ENCODE measurements around the gene PSME3IP1.

Gene PSME3IP1

DNA sequence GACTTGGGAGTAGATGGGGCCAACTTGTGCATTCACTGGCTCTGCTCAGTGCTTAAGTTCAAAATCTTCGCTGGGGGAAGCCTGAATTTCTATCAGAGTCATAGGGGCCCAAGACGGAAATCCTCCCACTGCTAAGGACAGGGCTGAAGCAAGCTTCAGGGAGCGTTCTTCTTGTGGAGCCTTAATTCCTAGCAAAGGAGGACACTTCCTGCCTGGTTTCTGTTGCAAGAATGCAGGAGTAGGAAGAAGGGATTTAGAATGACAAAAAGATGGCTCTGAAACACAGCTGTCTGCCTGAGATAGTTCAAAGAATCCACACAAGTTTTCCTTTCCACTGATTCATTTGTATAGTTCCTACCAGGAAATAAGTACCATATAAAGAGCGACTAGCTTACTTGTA is 26.4 kb downstream of the PSME3IP1 start:
- TF ChIP-seq, protein P1, sequence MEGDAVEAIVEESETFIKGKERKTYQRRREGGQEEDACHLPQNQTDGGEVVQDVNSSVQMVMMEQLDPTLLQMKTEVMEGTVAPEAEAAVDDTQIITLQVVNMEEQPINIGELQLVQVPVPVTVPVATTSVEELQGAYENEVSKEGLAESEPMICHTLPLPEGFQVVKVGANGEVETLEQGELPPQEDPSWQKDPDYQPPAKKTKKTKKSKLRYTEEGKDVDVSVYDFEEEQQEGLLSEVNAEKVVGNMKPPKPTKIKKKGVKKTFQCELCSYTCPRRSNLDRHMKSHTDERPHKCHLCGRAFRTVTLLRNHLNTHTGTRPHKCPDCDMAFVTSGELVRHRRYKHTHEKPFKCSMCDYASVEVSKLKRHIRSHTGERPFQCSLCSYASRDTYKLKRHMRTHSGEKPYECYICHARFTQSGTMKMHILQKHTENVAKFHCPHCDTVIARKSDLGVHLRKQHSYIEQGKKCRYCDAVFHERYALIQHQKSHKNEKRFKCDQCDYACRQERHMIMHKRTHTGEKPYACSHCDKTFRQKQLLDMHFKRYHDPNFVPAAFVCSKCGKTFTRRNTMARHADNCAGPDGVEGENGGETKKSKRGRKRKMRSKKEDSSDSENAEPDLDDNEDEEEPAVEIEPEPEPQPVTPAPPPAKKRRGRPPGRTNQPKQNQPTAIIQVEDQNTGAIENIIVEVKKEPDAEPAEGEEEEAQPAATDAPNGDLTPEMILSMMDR (IDR thresholded peaks at IDR 0.05; ENCODE audit: low read depth, low read length, missing control alignments): no peak
- in situ Hi-C loops (cut with HindIII; ENCODE audit: low pct_ligation_motif_present, low sequenced_read_pairs): no loop called here
- no peaks in the 10 kb centered on the region for H3K27me3 ChIP-seq (replicated peaks)
- DNase-seq: no peak
- no peak overlapping the region for H3K27ac ChIP-seq
- no peak overlapping the region for H3K4me3 ChIP-seq (ENCODE audit: low read depth, low read length)
- H3K36me3 ChIP-seq (replicated peaks): peaks cover 19% of the 10 kb centered on the region

DNA sequence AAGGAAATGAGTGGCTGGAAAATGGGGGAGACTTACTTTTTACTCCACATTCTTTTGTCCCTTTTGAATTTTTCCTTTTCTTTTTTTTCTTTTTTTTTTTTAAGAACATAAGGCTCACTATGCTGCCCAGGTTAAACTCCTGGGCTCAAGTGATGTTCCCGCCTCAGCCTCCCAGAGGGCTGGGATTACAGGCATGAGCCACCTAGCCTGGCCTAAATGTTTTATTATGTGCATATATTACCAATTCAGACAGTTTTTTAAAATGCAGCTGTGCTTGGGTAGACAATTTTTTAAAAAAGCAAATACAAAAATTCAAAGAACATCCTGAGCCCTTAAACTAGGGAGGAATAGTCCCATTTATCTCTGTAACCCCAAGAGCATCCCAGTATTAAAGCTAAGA is 28.3 kb downstream of the PSME3IP1 start:
- no peak overlapping the region for H3K4me3 ChIP-seq (ENCODE audit: low read depth, low read length)
- TF ChIP-seq, protein P1 (IDR thresholded peaks at IDR 0.05; ENCODE audit: low read depth, low read length, missing control alignments): no peak
- no peak for DNase-seq
- peaks cover 25% of the 10 kb centered on the region for H3K36me3 ChIP-seq (replicated peaks)
- H3K27me3 ChIP-seq (replicated peaks): no peaks in the 10 kb centered on the region
- H3K27ac ChIP-seq: no peak overlapping the region
- in situ Hi-C loops (cut with HindIII; ENCODE audit: low pct_ligation_motif_present, low sequenced_read_pairs): no loop called here

DNA sequence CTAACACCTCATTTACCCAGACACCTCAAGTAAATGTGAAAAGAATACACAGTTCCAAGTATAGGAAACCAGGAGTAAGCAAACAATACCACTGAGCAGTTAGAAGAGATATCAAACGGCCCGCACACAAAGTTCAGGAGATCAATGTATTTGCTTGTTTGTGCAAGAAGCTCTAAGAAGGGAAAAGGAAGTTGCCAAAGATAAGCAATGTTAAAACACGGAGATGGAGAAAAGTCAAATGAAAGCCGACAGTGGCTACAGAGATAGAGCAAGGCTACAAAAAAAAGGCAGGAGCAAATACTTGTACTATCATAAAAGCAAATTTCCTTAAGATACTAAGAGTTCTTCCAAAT is 29.5 kb downstream of the PSME3IP1 start:
- Histone ChIP-seq H3K36me3 (replicated peaks) (peaks cover 27% of the 10 kb centered on the region), H3K4me3 (ENCODE audit: low read depth, low read length) (no peak overlapping the region), H3K27ac (no peak overlapping the region), H3K27me3 (replicated peaks) (no peaks in the 10 kb centered on the region)
- TF ChIP-seq, protein P1 (IDR thresholded peaks at IDR 0.05; ENCODE audit: low read depth, low read length, missing control alignments): no peak
- DNase-seq: no peak
- in situ Hi-C loops (cut with HindIII; ENCODE audit: low pct_ligation_motif_present, low sequenced_read_pairs): no loop called here

DNA sequence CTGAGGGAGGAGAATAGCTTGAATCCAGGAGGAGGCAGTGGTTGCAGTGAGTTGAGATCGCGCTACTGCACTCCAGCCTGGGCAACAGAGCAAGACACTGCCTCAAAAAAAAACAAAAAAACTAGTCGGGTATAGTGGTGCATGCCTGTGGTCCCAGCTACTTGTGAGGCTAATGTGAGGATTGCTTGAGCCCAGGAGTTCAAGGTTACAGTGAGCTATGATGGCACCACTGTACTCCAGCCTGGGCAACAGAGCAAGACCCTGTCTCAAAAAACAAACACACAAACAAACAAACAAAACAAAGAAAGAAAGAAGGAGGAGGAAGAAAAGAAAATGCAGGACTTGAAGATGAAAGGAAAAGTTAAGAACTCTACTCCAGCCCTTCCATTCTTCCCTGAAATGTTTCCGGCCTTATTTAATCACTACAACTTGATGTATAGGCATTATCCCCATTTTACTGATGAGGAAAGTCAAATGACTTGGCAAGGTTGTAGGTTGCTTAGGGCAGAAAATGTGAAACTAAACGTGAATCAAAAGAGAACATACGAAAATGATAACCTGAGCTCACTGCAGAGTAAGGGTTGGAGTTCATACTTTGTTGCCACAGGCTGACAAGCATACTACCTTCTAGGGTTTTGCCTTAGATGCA is 30.0 kb downstream of the PSME3IP1 start:
- Histone ChIP-seq H3K4me3 (ENCODE audit: low read depth, low read length) (no peak overlapping the region), H3K36me3 (replicated peaks) (peaks cover 27% of the 10 kb centered on the region), H3K27me3 (replicated peaks) (no peaks in the 10 kb centered on the region), H3K27ac (no peak overlapping the region)
- in situ Hi-C loops (cut with HindIII; ENCODE audit: low pct_ligation_motif_present, low sequenced_read_pairs): no loop called here
- DNase-seq: no peak
- TF ChIP-seq, protein P1 (IDR thresholded peaks at IDR 0.05; ENCODE audit: low read depth, low read length, missing control alignments): no peak

DNA sequence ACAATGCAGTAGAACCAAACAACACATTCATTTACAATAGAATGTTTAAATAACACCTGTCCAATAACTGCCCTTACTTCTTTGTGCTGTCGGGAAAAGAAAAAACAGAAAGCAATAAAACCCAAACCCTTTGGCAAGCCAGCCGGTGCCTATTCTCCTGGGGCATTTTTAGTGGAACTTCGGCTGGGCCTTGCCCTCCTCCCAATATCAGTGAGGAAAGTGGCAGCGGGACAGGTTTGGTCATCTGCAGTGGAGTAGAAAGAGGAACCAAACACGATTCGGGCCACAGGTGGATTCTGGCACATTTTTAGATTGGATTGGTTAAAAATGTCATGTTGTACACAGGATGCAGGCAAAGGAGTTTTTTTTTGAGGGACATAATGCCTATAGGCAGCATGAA is 32.0 kb downstream of the PSME3IP1 start:
- Histone ChIP-seq H3K36me3 (replicated peaks) (peaks cover 22% of the 10 kb centered on the region), H3K4me3 (ENCODE audit: low read depth, low read length) (no peak overlapping the region), H3K27me3 (replicated peaks) (no peaks in the 10 kb centered on the region), H3K27ac (no peak overlapping the region)
- TF ChIP-seq, protein P1 (IDR thresholded peaks at IDR 0.05; ENCODE audit: low read depth, low read length, missing control alignments): no peak
- no peak for DNase-seq
- in situ Hi-C loops (cut with HindIII; ENCODE audit: low pct_ligation_motif_present, low sequenced_read_pairs): no loop called here

Measured in brain microvascular endothelial cell (primary cell).